Brain microvascular endothelial cell (primary cell): ENCODE results near the gene DNAI2.

Experiments
- DNase-seq: peaks from one replicate; pipeline ENCODE4 v3.0.0-alpha.2; 2020
- H3K27ac ChIP-seq: fragments of 250-450 bp; sonication (Bioruptor Pico); 2 replicates; pipeline ENCODE4 v1.5.1; 2020; ENCODE audit warnings: mild to moderate bottlenecking, moderate library complexity
- H3K27me3 ChIP-seq: fragments of 250-450 bp; sonication (Bioruptor Pico); replicated peaks from 2 replicates; pipeline ENCODE4 v1.5.1; 2020; ENCODE audit warnings: mild to moderate bottlenecking
- H3K36me3 ChIP-seq: fragments of 250-450 bp; sonication (Bioruptor Pico); replicated peaks from 2 replicates; pipeline ENCODE4 v1.5.1; 2020; ENCODE audit warnings: mild to moderate bottlenecking
- H3K4me3 ChIP-seq: 2 replicates; pipeline ENCODE4 v1.5.1; 2011; ENCODE audit warnings: low read depth, mild to moderate bottlenecking, control low read depth, low read length, moderate library complexity
- CTCF ChIP-seq: IDR thresholded peaks from 2 replicates; pipeline ENCODE4 v1.5.1; 2011; ENCODE audit warnings: low read depth, mild to moderate bottlenecking, moderate library complexity, low read length, control low read depth, inconsistent platforms; ENCODE audit errors: missing control alignments
- in situ Hi-C: cut with HindIII; loops from 2 replicates; pipeline ENCODE4 v1.10.0; 2017; ENCODE audit warnings: low sequenced_read_pairs, low pct_ligation_motif_present

DNAI2 gene

GRCh38 chr17:74235911-74236371 is 38.1 kb upstream of the DNAI2 start:
- TF ChIP-seq CTCF, result no peak
- in situ Hi-C loops, result no loop called here
- H3K36me3 ChIP-seq, result no peaks in the 10 kb centered on the region
- no peak overlapping the region for H3K4me3 ChIP-seq
- H3K27me3 ChIP-seq, result no peaks in the 10 kb centered on the region
- DNase-seq, result no peak
- H3K27ac ChIP-seq, result no peak overlapping the region

- no peaks in the 10 kb centered on the region for H3K27me3 ChIP-seq
- no peak for TF ChIP-seq CTCF
- no peaks in the 10 kb centered on the region for H3K36me3 ChIP-seq
- H3K4me3 ChIP-seq, result no peak overlapping the region
- H3K27ac ChIP-seq, result no peak overlapping the region
- DNase-seq, result no peak
- in situ Hi-C loops, result no loop called here
Observed at GRCh38 chr17:74237321-74237720, 36.7 kb upstream of the DNAI2 start.

GRCh38 chr17:74239172-74239571 is 34.9 kb upstream of the DNAI2 start:
- in situ Hi-C loops, result no loop called here
- Histone ChIP-seq H3K36me3 (no peaks in the 10 kb centered on the region), H3K4me3 (no peak overlapping the region), H3K27ac (no peak overlapping the region), H3K27me3 (no peaks in the 10 kb centered on the region)
- no peak for DNase-seq
- no peak for TF ChIP-seq CTCF

GRCh38 chr17:74240618-74241205 is 33.3 kb upstream of the DNAI2 start:
- Histone ChIP-seq H3K36me3 (no peaks in the 10 kb centered on the region), H3K4me3 (no peak overlapping the region), H3K27ac (no peak overlapping the region), H3K27me3 (no peaks in the 10 kb centered on the region)
- in situ Hi-C loops, result no loop called here
- no peak for DNase-seq
- no peak for TF ChIP-seq CTCF

GRCh38 chr17:74241431-74241830 is 32.6 kb upstream of the DNAI2 start:
- H3K4me3 ChIP-seq, result no peak overlapping the region
- TF ChIP-seq CTCF, result no peak
- in situ Hi-C loops, result no loop called here
- no peaks in the 10 kb centered on the region for H3K36me3 ChIP-seq
- DNase-seq, result no peak
- no peak overlapping the region for H3K27ac ChIP-seq
- H3K27me3 ChIP-seq, result no peaks in the 10 kb centered on the region

- Histone ChIP-seq H3K4me3 (no peak overlapping the region), H3K27me3 (no peaks in the 10 kb centered on the region), H3K36me3 (no peaks in the 10 kb centered on the region), H3K27ac (no peak overlapping the region)
- no peak for DNase-seq
- TF ChIP-seq CTCF, result no peak
- in situ Hi-C loops, result no loop called here
Observed at GRCh38 chr17:74241847-74242246, 32.2 kb upstream of the DNAI2 start.
